Neural cell (in vitro differentiated cells): ENCODE measurements around the gene SAG. TPM values are rescaled to one million over a fixed set of nuclear protein-coding genes. Genes with fewer than 3 reads are reported as not detected.

Source experiments
- H2AFZ ChIP-seq: fragments of 200-600, 300-800 bp; sonication (generic), shearing (Covaris generic); 2 replicates; pipeline ENCODE4 v1.6.0; 2014; ENCODE audit warnings: low read depth, mild to moderate bottlenecking, antibody characterized with exemption, low read length, moderate library complexity
- H3F3A ChIP-seq: fragments of 200-600 bp; shearing (Covaris generic); 2 replicates; pipeline ENCODE4 v1.6.1; 2016; ENCODE audit warnings: mild to moderate bottlenecking, moderate library complexity, mixed read lengths, antibody characterized with exemption, low read length; ENCODE audit not compliant: insufficient read depth, poor library complexity, severe bottlenecking
- H3K27ac ChIP-seq: fragments of 200-600, 300-800 bp; sonication (generic), shearing (Covaris generic); 2 replicates; pipeline ENCODE4 v1.5.1; 2014; ENCODE audit warnings: mild to moderate bottlenecking, low read length, moderate library complexity
- H3K27me3 ChIP-seq: fragments of 300-800, 200-600 bp; sonication (generic), shearing (Covaris generic); 2 replicates; pipeline ENCODE4 v1.6.0; 2014; ENCODE audit warnings: mild to moderate bottlenecking, low read depth, low read length, moderate library complexity; ENCODE audit not compliant: insufficient read depth
- H3K36me3 ChIP-seq: fragments of 300-800, 200-600 bp; sonication (generic), shearing (Covaris generic); 2 replicates; pipeline ENCODE4 v1.5.1; 2014; ENCODE audit warnings: mild to moderate bottlenecking, antibody characterized with exemption, low read length, moderate library complexity; ENCODE audit not compliant: insufficient read depth
- H3K4me2 ChIP-seq: fragments of 300-800, 200-600 bp; sonication (generic), shearing (Covaris generic); 2 replicates; pipeline ENCODE4 v1.6.0; 2014; ENCODE audit warnings: mild to moderate bottlenecking, low read length
- H3K4me3 ChIP-seq: fragments of 300-800, 200-600 bp; sonication (generic), shearing (Covaris generic); 2 replicates; pipeline ENCODE4 v1.5.1; 2014; ENCODE audit warnings: mild to moderate bottlenecking, low read length, moderate library complexity
- H3K79me2 ChIP-seq: fragments of 200-600 bp; shearing (Covaris generic); replicated peaks from 2 replicates; pipeline ENCODE4 v1.6.0; 2014; ENCODE audit warnings: mild to moderate bottlenecking, low read length, moderate library complexity; ENCODE audit not compliant: insufficient read depth
- H3K9ac ChIP-seq: fragments of 300-800, 200-600 bp; sonication (generic), shearing (Covaris generic); 2 replicates; pipeline ENCODE4 v1.6.1; 2016; ENCODE audit warnings: mild to moderate bottlenecking, low read length, mixed read lengths
- H3K9me2 ChIP-seq: fragments of 200-600 bp; shearing (Covaris generic); 2 replicates; pipeline ENCODE4 v1.6.1; 2016; ENCODE audit warnings: mild to moderate bottlenecking, low read length, mixed read lengths; ENCODE audit not compliant: insufficient read depth
- H3K9me3 ChIP-seq: fragments of 200-600, 300-800 bp; sonication (generic), shearing (Covaris generic); 2 replicates; pipeline ENCODE4 v1.6.1; 2016; ENCODE audit warnings: mild to moderate bottlenecking, mixed run types, low read length, moderate library complexity, mixed read lengths
- H4K20me1 ChIP-seq: fragments of 200-600 bp; shearing (Covaris generic); 2 replicates; pipeline ENCODE4 v1.6.1; 2016; ENCODE audit warnings: mild to moderate bottlenecking, mixed run types; ENCODE audit not compliant: insufficient read depth
- CTCF ChIP-seq: fragments of 450-650 bp; IDR thresholded peaks from 2 replicates; pipeline ENCODE4 v1.5.1; 2014; ENCODE audit warnings: antibody characterized with exemption, mild to moderate bottlenecking, moderate library complexity; ENCODE audit not compliant: poor library complexity, severe bottlenecking
- EP300 ChIP-seq: fragments of 450-650 bp; conservative IDR thresholded peaks from 2 replicates; pipeline ENCODE4 v1.6.1; 2014; ENCODE audit warnings: antibody characterized with exemption, mild to moderate bottlenecking, moderate library complexity; ENCODE audit not compliant: poor library complexity, severe bottlenecking
- EZH2 ChIP-seq: fragments of 200-600, 300-800 bp; shearing (Covaris generic), sonication (generic); IDR thresholded peaks from 2 replicates; pipeline ENCODE4 v1.6.1; 2014; ENCODE audit warnings: antibody characterized with exemption, low read length, borderline replicate concordance, mild to moderate bottlenecking; ENCODE audit not compliant: insufficient read depth, poor library complexity, severe bottlenecking
- MXI1 ChIP-seq: fragments of 450-650 bp; conservative IDR thresholded peaks from 2 replicates; pipeline ENCODE4 v1.6.1; 2014; ENCODE audit warnings: antibody characterized with exemption, mild to moderate bottlenecking; ENCODE audit not compliant: poor library complexity, severe bottlenecking
- POLR2AphosphoS5 ChIP-seq: IDR thresholded peaks from 2 replicates; pipeline ENCODE4 v1.6.1; 2012
- RAD21 ChIP-seq: fragments of 450-650 bp; conservative IDR thresholded peaks from 2 replicates; pipeline ENCODE4 v1.6.1; 2014; ENCODE audit warnings: antibody characterized with exemption, mild to moderate bottlenecking, moderate library complexity
- REST ChIP-seq: IDR thresholded peaks from 2 replicates; pipeline ENCODE4 v1.6.1; 2012; ENCODE audit warnings: borderline replicate concordance
- SMC3 ChIP-seq: fragments of 450-650 bp; conservative IDR thresholded peaks from 2 replicates; pipeline ENCODE4 v1.6.1; 2014; ENCODE audit warnings: antibody characterized with exemption, mild to moderate bottlenecking, moderate library complexity; ENCODE audit not compliant: poor library complexity
- TAF1 ChIP-seq: IDR thresholded peaks from 2 replicates; pipeline ENCODE4 v1.6.1; 2012; ENCODE audit warnings: low read depth
- polyA plus RNA-seq: library from polyadenylated mRNA; depleted of rRNA; stranded (reverse); fragments of >200 nt; gene quantifications from 2 replicates; pipeline ENCODE4 v1.2.3, GENCODE V29; 2014

SAG gene
- polyA plus RNA-seq, 1 donor from 2014 or later = not detected

GRCh38 chr2:233384015-233384414, 76.4 kb downstream of the SAG start:
- no peak overlapping the region for H3K27ac ChIP-seq
- no peak for TF ChIP-seq SMC3
- no peak for TF ChIP-seq MXI1
- TF ChIP-seq CTCF = no peak
- no peak for TF ChIP-seq POLR2AphosphoS5
- TF ChIP-seq EZH2 = no peak
- no peak for TF ChIP-seq REST
- no peak for TF ChIP-seq EP300
- TF ChIP-seq TAF1 = no peak
- no peak for TF ChIP-seq RAD21
- H3K9me2 ChIP-seq = no peaks in the 10 kb centered on the region
- no peaks in the 10 kb centered on the region for H3K36me3 ChIP-seq
- no peak overlapping the region for H3K4me2 ChIP-seq
- H3K9ac ChIP-seq = no peak overlapping the region
- H3K4me3 ChIP-seq = no peak overlapping the region
- no peaks in the 10 kb centered on the region for H3K9me3 ChIP-seq
- no peaks in the 10 kb centered on the region for H3K79me2 ChIP-seq
- no peaks in the 10 kb centered on the region for H3F3A ChIP-seq
- no peak overlapping the region for H2AFZ ChIP-seq
- no peaks in the 10 kb centered on the region for H3K27me3 ChIP-seq
- no peaks in the 10 kb centered on the region for H4K20me1 ChIP-seq

- TF ChIP-seq EZH2 (no peak), RAD21 (no peak), MXI1 (no peak), REST (no peak), EP300 (no peak), TAF1 (no peak), CTCF (no peak), POLR2AphosphoS5 (no peak), SMC3 (no peak)
- Histone ChIP-seq H2AFZ (no peak overlapping the region), H3K27me3 (no peaks in the 10 kb centered on the region), H3K9ac (no peak overlapping the region), H3K79me2 (no peaks in the 10 kb centered on the region), H3K9me2 (no peaks in the 10 kb centered on the region), H3F3A (no peaks in the 10 kb centered on the region), H4K20me1 (no peaks in the 10 kb centered on the region), H3K4me2 (no peak overlapping the region), H3K4me3 (no peak overlapping the region), H3K27ac (no peak overlapping the region), H3K36me3 (no peaks in the 10 kb centered on the region), H3K9me3 (no peaks in the 10 kb centered on the region)
Measured at GRCh38 chr2:233384811-233385488, 77.3 kb downstream of the SAG start.
